ENCODE results near the gene ADORA2A. TPM values are rescaled to one million over a fixed set of nuclear protein-coding genes. Genes with fewer than 3 reads are reported as not detected.

The ADORA2A gene
- polyA plus RNA-seq, 2 of the 4 experiments (the other 2 are of a cell fraction) = 0.48 to 1.8 TPM

- Histone ChIP-seq H3K4me3 (no peak overlapping the region), H3K4me1 (peaks cover 31% of the 10 kb centered on the region), H3K27ac (no peak overlapping the region), H3K9me3 (no peaks in the 10 kb centered on the region), H3K4me2 (no peak overlapping the region)
- no peak for ATAC-seq
- FAIRE-seq = no peak
- no peak for TF ChIP-seq SMC3 (IDR thresholded peaks at IDR 0.05)
- no peak for TF ChIP-seq HOXA7 (CRISPR knock-in tag; IDR thresholded peaks at IDR 0.05)
- DNase-seq (ENCODE audit: low read depth in 1 of 2, low spot score in 1 of 2) = no peak
- 91% methylated on average over 18 of the region's 19 CpGs for WGBS (ENCODE audit: missing lambda C conversion rate)
- CTCF ChIA-PET = interaction anchor here (1.1 to 1.5 kb wide), 3 partner anchors 15 to 115 kb away, joined by 3 to 4 read pairs (median 4); no protein-coding TSS in a partner anchor
- POLR2A ChIA-PET = no interaction called here
These were observed 20.8 kb upstream of the ADORA2A start for GRCh38 chr22:24406322-24407277.

- ChIA-PET POLR2A (no interaction called here), CTCF (interaction anchor here (1.5 kb wide), 1 partner anchor 16 kb away, joined by 4 read pairs; no protein-coding TSS in a partner anchor)
- TF ChIP-seq HEYL (CRISPR knock-in tag; IDR thresholded peaks at IDR 0.05) = no peak
- no peak for TF ChIP-seq SREBF2 (IDR thresholded peaks at IDR 0.05)
- TF ChIP-seq CBX2 (IDR thresholded peaks at IDR 0.05; ENCODE audit: borderline replicate concordance, low read depth) = no peak
- no peak for TF ChIP-seq RFX5 (IDR thresholded peaks at IDR 0.05)
- TF ChIP-seq JUNB (IDR thresholded peaks at IDR 0.05) = no peak
- no peak for TF ChIP-seq ZFP36 (IDR thresholded peaks at IDR 0.05; ENCODE audit: borderline replicate concordance, partially characterized antibody)
- no peak for TF ChIP-seq EHF (CRISPR knock-in tag; IDR thresholded peaks at IDR 0.05)
- no peak for TF ChIP-seq NPAS2 (CRISPR knock-in tag; IDR thresholded peaks at IDR 0.05; ENCODE audit: borderline replicate concordance)
- TF ChIP-seq TFCP2L1 (CRISPR knock-in tag; IDR thresholded peaks at IDR 0.05) = no peak
- no peak for TF ChIP-seq POLR2A (IDR thresholded peaks at IDR 0.05; ENCODE audit: low read length)
- TF ChIP-seq MAFK (IDR thresholded peaks at IDR 0.05; ENCODE audit: partially characterized antibody) = no peak
- no peak for TF ChIP-seq CHD2 (IDR thresholded peaks at IDR 0.05; ENCODE audit: low read length, partially characterized antibody)
- TF ChIP-seq FOXS1 (CRISPR knock-in tag; IDR thresholded peaks at IDR 0.05) = no peak
- TF ChIP-seq PBX3 (IDR thresholded peaks at IDR 0.05) = no peak
- no peak for TF ChIP-seq BHLHE40 (IDR thresholded peaks at IDR 0.05; ENCODE audit: low read depth, low read length)
- no peak for TF ChIP-seq FOSB (CRISPR knock-in tag; IDR thresholded peaks at IDR 0.05)
- TF ChIP-seq USF2 (IDR thresholded peaks at IDR 0.05) = no peak
- Histone ChIP-seq H3K4me2 (no peak overlapping the region), H3K9me3 (no peaks in the 10 kb centered on the region), H3K4me3 (no peak overlapping the region), H3K4me1 (peaks cover 24% of the 10 kb centered on the region), H3K27ac (no peak overlapping the region)
- 88% methylated on average over 9 of the region's 15 CpGs for WGBS (ENCODE audit: missing lambda C conversion rate)
- FAIRE-seq (no peak), DNase-seq (ENCODE audit: low read depth in 1 of 2, low spot score in 1 of 2) (no peak), ATAC-seq (no peak)
These were observed 20.1 kb upstream of the ADORA2A start for GRCh38 chr22:24407278-24407665.

GRCh38 chr22:24407884-24408283, 19.5 kb upstream of the ADORA2A start:
- Histone ChIP-seq H3K27ac (no peak overlapping the region), H3K4me3 (no peak overlapping the region), H3K4me1 (peaks cover 18% of the 10 kb centered on the region), H3K9me3 (no peaks in the 10 kb centered on the region), H3K4me2 (no peak overlapping the region)
- ChIA-PET CTCF (interaction anchor here (1.5 kb wide), 1 partner anchor 17 kb away, joined by 4 read pairs; no protein-coding TSS in a partner anchor), POLR2A (no interaction called here)
- FAIRE-seq (no peak), ATAC-seq (no peak), DNase-seq (ENCODE audit: low read depth in 1 of 2, low spot score in 1 of 2) (no peak)
- no peak for TF ChIP-seq PHF8 (IDR thresholded peaks at IDR 0.05; ENCODE audit: borderline replicate concordance, low read depth)
- no peak for TF ChIP-seq ZSCAN20 (CRISPR knock-in tag; IDR thresholded peaks at IDR 0.05)
- no peak for TF ChIP-seq RNF2 (IDR thresholded peaks at IDR 0.05; ENCODE audit: borderline replicate concordance, low read depth)
- TF ChIP-seq TP53 (CRISPR knock-in tag; IDR thresholded peaks at IDR 0.05) = no peak
- TF ChIP-seq FOXS1 (CRISPR knock-in tag; IDR thresholded peaks at IDR 0.05) = no peak
- TF ChIP-seq HMGXB4 (CRISPR knock-in tag; IDR thresholded peaks at IDR 0.05; ENCODE audit: borderline replicate concordance) = no peak
- TF ChIP-seq REST (IDR thresholded peaks at IDR 0.05) = no peak
- WGBS (ENCODE audit: missing lambda C conversion rate) = 100% methylated on average over 2 of the region's 4 CpGs

Measured in A549 (cell line).